GM12878 (cell line): ENCODE results near the gene CCDC127.

ENCODE experiments used
- CTCF ChIP-seq, 3 experiments: IDR thresholded peaks in 2 of 3; conservative IDR thresholded peaks in 1 of 3; 2 replicates each; pipeline ENCODE4 v1.5.1; 2011; ENCODE audit warnings: low read depth in 3 of 3, low read length in 3 of 3, mild to moderate bottlenecking in 3 of 3, control low read depth in 2 of 3, moderate library complexity in 2 of 3, inconsistent platforms in 1 of 3, mixed read lengths in 1 of 3; ENCODE audit not compliant: control insufficient read depth in 2 of 3, insufficient read depth in 1 of 3; ENCODE audit errors: extremely low read depth in 1 of 3
- MLLT1 ChIP-seq: fragments of 450-650 bp; IDR thresholded peaks from 2 replicates; pipeline ENCODE4 v1.6.1; 2016; ENCODE audit warnings: mild to moderate bottlenecking
- NR2C2 ChIP-seq: IDR thresholded peaks from 2 replicates; pipeline ENCODE4 v1.6.1; 2011; ENCODE audit warnings: borderline replicate concordance, low read depth; ENCODE audit not compliant: control insufficient read depth, insufficient read length
- POLR2AphosphoS2 ChIP-seq: IDR thresholded peaks from 2 replicates; pipeline ENCODE4 v1.6.1; 2011; ENCODE audit warnings: low read depth, mild to moderate bottlenecking, low read length, improper control_type of control experiment, moderate library complexity
- PRDM15 ChIP-seq: fragments of 450-650 bp; formaldehyde crosslinking; IDR thresholded peaks from 2 replicates; pipeline ENCODE4 v1.4.0; 2020; ENCODE audit warnings: mild to moderate bottlenecking, moderate library complexity
- SIX5 ChIP-seq: IDR thresholded peaks from 2 replicates; pipeline ENCODE4 v1.6.1; 2011; ENCODE audit warnings: mild to moderate bottlenecking, low read depth, low read length, moderate library complexity; ENCODE audit not compliant: severe bottlenecking
- TCF12 ChIP-seq: IDR thresholded peaks from 2 replicates; pipeline ENCODE4 v1.6.1; 2011; ENCODE audit warnings: low read depth, mild to moderate bottlenecking, low read length

GRCh38 chr5:204001-204400 is 14.0 kb downstream of the CCDC127 start:
- no peak for TF ChIP-seq CTCF (IDR thresholded peaks at IDR 0.05 in 2 of 3, conservative IDR thresholded peaks at IDR 0.05 in 1 of 3; ENCODE audit: control insufficient read depth in 2 of 3, extremely low read depth in 1 of 3, insufficient read depth in 1 of 3, low read depth in 3 of 3, low read length in 3 of 3)
- TF ChIP-seq NR2C2 = no peak
- TF ChIP-seq MLLT1 = no peak
- no peak for TF ChIP-seq POLR2AphosphoS2
- TF ChIP-seq PRDM15 (CRISPR knock-in tag) = no peak
- no peak for TF ChIP-seq TCF12
- no peak for TF ChIP-seq SIX5
